Endothelial cell of umbilical vein (primary cell): ENCODE results near the gene OGG1.

Experiments
- EZH2 ChIP-seq: IDR thresholded peaks from 2 replicates; pipeline ENCODE4 v1.6.1; 2012; ENCODE audit warnings: borderline replicate concordance, low read depth, mild to moderate bottlenecking, moderate library complexity, low read length, inconsistent platforms; ENCODE audit not compliant: severe bottlenecking
- GATA2 ChIP-seq: IDR thresholded peaks from 2 replicates; pipeline ENCODE4 v1.7.0; 2011; ENCODE audit warnings: low read depth, mild to moderate bottlenecking, moderate library complexity, mixed read lengths, low read length; ENCODE audit not compliant: insufficient read length, insufficient read depth
- JUN ChIP-seq: IDR thresholded peaks from 2 replicates; pipeline ENCODE4 v1.6.1; 2011; ENCODE audit warnings: borderline replicate concordance, low read depth; ENCODE audit not compliant: insufficient read length, insufficient read depth
- MYC ChIP-seq: IDR thresholded peaks from one replicate; pipeline ENCODE4 v1.6.1; 2011; ENCODE audit warnings: mild to moderate bottlenecking, low read depth, low read length
- POLR2A ChIP-seq: IDR thresholded peaks from 2 replicates; pipeline ENCODE4 v1.6.1; 2012; ENCODE audit warnings: low read depth, mild to moderate bottlenecking, control low read depth, low read length
- POLR2AphosphoS5 ChIP-seq: IDR thresholded peaks from 2 replicates; pipeline ENCODE4 v1.6.1; 2012; ENCODE audit warnings: low read depth, mild to moderate bottlenecking, control low read depth, low read length, moderate library complexity; ENCODE audit not compliant: insufficient read depth
- TF ChIP-seq, protein P1 (sequence below), 2 donors: IDR thresholded peaks; 1 replicate in 1 of 2; 2 replicates in 1 of 2; pipeline ENCODE4 v1.5.1; 2011; ENCODE audit warnings: low read length in 2 of 2, mild to moderate bottlenecking in 2 of 2, moderate library complexity in 2 of 2, control low read depth in 1 of 2, inconsistent platforms in 1 of 2, low read depth in 1 of 2; ENCODE audit not compliant: insufficient read depth in 1 of 2; ENCODE audit errors: extremely low read depth in 1 of 2
- TF ChIP-seq, protein P2 (sequence below): IDR thresholded peaks from 2 replicates; pipeline ENCODE4 v1.6.1; 2011; ENCODE audit not compliant: insufficient read depth, insufficient read length

DNA sequence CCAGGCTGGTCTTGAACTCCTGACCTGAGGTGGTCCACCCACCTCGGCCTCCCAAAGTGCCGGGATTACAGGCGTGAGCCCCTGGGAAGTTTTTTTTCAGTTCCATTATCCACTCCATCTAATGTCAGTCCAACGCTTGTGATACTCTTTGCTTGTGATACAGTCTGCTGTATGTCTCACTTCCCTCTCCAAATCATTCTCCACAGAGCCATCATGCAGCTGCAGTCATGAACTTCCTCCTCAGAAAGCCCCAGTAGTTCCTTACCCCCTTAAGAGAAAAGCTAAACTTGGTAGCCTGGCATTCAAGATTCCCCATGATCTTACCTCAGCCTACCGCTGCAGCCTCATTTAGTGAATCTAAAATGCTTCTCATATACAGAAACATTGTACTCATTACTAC lies 45.5 kb downstream of the OGG1 start:
- TF ChIP-seq, protein P1, sequence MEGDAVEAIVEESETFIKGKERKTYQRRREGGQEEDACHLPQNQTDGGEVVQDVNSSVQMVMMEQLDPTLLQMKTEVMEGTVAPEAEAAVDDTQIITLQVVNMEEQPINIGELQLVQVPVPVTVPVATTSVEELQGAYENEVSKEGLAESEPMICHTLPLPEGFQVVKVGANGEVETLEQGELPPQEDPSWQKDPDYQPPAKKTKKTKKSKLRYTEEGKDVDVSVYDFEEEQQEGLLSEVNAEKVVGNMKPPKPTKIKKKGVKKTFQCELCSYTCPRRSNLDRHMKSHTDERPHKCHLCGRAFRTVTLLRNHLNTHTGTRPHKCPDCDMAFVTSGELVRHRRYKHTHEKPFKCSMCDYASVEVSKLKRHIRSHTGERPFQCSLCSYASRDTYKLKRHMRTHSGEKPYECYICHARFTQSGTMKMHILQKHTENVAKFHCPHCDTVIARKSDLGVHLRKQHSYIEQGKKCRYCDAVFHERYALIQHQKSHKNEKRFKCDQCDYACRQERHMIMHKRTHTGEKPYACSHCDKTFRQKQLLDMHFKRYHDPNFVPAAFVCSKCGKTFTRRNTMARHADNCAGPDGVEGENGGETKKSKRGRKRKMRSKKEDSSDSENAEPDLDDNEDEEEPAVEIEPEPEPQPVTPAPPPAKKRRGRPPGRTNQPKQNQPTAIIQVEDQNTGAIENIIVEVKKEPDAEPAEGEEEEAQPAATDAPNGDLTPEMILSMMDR (IDR thresholded peaks at IDR 0.05; ENCODE audit: extremely low read depth in 1 of 2, insufficient read depth in 1 of 2, low read depth in 1 of 2, low read length in 2 of 2) = no peak
- TF ChIP-seq, protein P2, sequence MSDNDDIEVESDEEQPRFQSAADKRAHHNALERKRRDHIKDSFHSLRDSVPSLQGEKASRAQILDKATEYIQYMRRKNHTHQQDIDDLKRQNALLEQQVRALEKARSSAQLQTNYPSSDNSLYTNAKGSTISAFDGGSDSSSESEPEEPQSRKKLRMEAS = no peak
- TF ChIP-seq EZH2 = no peak
- TF ChIP-seq JUN = no peak
- TF ChIP-seq POLR2A = no peak
- TF ChIP-seq MYC = no peak
- no peak for TF ChIP-seq GATA2
- TF ChIP-seq POLR2AphosphoS5 = no peak
